Measurements from ENCODE around the gene HAGH.

DNA sequence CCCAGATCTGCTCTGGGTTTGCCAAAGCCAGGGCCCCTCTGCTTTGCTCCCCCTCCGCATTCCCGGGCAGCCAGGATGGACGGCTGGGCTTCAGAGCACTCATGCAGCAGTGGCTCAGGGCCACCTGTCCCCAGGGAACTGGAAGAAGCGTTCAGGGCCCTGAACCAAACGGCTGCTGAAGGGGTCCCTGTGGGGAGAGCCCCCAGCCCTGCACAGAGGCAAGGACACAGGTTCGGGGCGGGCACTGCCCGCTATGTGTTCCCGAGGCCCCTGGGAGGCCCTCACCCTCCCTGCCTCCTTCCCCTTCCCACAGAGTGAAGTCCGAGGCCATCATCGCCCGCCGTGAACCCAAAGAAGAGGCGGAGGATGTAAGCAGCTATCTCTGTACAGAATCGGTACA lies 65.7 kb downstream of the HAGH start:
- TF ChIP-seq, protein P1, sequence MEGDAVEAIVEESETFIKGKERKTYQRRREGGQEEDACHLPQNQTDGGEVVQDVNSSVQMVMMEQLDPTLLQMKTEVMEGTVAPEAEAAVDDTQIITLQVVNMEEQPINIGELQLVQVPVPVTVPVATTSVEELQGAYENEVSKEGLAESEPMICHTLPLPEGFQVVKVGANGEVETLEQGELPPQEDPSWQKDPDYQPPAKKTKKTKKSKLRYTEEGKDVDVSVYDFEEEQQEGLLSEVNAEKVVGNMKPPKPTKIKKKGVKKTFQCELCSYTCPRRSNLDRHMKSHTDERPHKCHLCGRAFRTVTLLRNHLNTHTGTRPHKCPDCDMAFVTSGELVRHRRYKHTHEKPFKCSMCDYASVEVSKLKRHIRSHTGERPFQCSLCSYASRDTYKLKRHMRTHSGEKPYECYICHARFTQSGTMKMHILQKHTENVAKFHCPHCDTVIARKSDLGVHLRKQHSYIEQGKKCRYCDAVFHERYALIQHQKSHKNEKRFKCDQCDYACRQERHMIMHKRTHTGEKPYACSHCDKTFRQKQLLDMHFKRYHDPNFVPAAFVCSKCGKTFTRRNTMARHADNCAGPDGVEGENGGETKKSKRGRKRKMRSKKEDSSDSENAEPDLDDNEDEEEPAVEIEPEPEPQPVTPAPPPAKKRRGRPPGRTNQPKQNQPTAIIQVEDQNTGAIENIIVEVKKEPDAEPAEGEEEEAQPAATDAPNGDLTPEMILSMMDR (conservative IDR thresholded peaks at IDR 0.05; ENCODE audit: low read length), result no peak
- TF ChIP-seq EZH2phosphoT487 (IDR thresholded peaks at IDR 0.05; ENCODE audit: borderline replicate concordance, low read depth, low read length), result no peak

Measured in OCI-LY7 (cell line).